Type B pancreatic cell (in vitro differentiated cells): ENCODE data around the gene LAMTOR1. TPM values are rescaled to one million over a fixed set of nuclear protein-coding genes. Genes with fewer than 3 reads are reported as not detected.
A peak's percentile ranks its signal among the peaks of the same experiment; 100 is the strongest.

Source experiments
- DNase-seq: peaks from one replicate; pipeline ENCODE4 v3.0.0; 2021; ENCODE audit warnings: mixed read lengths; ENCODE audit not compliant: unreplicated experiment; ENCODE audit errors: extremely low spot score
- H3K27ac Mint-ChIP-seq: 2 replicates; pipeline ENCODE4 v1.8.0; 2021; ENCODE audit warnings: mild to moderate bottlenecking, mixed read lengths
- H3K27me3 Mint-ChIP-seq: 2 replicates; pipeline ENCODE4 v1.8.0; 2021; ENCODE audit warnings: mixed read lengths
- H3K36me3 Mint-ChIP-seq: 2 replicates; pipeline ENCODE4 v1.8.0; 2021; ENCODE audit warnings: mixed read lengths
- H3K4me1 Mint-ChIP-seq: one replicate; pipeline ENCODE4 v1.8.0; 2021; ENCODE audit warnings: mixed read lengths; ENCODE audit not compliant: unreplicated experiment
- H3K4me3 Mint-ChIP-seq: 2 replicates; pipeline ENCODE4 v1.8.0; 2021; ENCODE audit warnings: mild to moderate bottlenecking, mixed read lengths
- H3K9me3 Mint-ChIP-seq: 2 replicates; pipeline ENCODE4 v1.8.0; 2021; ENCODE audit warnings: mixed read lengths
- CTCF ChIP-seq: fragments of 200-600 bp; sonication (generic); conservative IDR thresholded peaks from 2 replicates; pipeline ENCODE4 v1.5.0; 2021; ENCODE audit warnings: antibody characterized with exemption, mild to moderate bottlenecking
- total RNA-seq: library from RNA; stranded (reverse); gene quantifications from 2 replicates; pipeline ENCODE4 v1.2.1, GENCODE V29; 2021; ENCODE audit warnings: low replicate concordance

Gene LAMTOR1
- total RNA-seq, 1 donor from 2014 or later = 73.0 TPM

GRCh38 chr11:72075109-72075508 is 28.0 kb downstream of the LAMTOR1 start:
- Mint-ChIP-seq H3K27ac (peak overlapping the region; percentile 63), H3K27me3 (no peaks in the 10 kb centered on the region), H3K36me3 (peaks cover 12% of the 10 kb centered on the region), H3K4me3 (no peak overlapping the region), H3K4me1 (peaks cover 50% of the 10 kb centered on the region), H3K9me3 (no peaks in the 10 kb centered on the region)
- no peak for TF ChIP-seq CTCF
- DNase-seq = no peak

- Mint-ChIP-seq H3K27ac (peak overlapping the region; percentile 90), H3K4me3 (peak overlapping the region; percentile 71), H3K9me3 (no peaks in the 10 kb centered on the region), H3K27me3 (no peaks in the 10 kb centered on the region), H3K4me1 (peaks cover 54% of the 10 kb centered on the region), H3K36me3 (peaks cover 18% of the 10 kb centered on the region)
- no peak for TF ChIP-seq CTCF
- DNase-seq = no peak
Measured at GRCh38 chr11:72072348-72072747, 30.7 kb downstream of the LAMTOR1 start.

GRCh38 chr11:72070491-72070890 is 32.6 kb downstream of the LAMTOR1 start:
- Mint-ChIP-seq H3K4me1 (peaks cover 52% of the 10 kb centered on the region), H3K9me3 (no peaks in the 10 kb centered on the region), H3K27ac (peak overlapping the region; percentile 28), H3K36me3 (peaks cover 20% of the 10 kb centered on the region), H3K27me3 (no peaks in the 10 kb centered on the region), H3K4me3 (no peak overlapping the region)
- no peak for TF ChIP-seq CTCF
- DNase-seq = no peak

GRCh38 chr11:72069787-72070251 is 33.3 kb downstream of the LAMTOR1 start:
- Mint-ChIP-seq H3K4me3 (no peak overlapping the region), H3K27me3 (no peaks in the 10 kb centered on the region), H3K27ac (peak overlapping the region; percentile 28), H3K36me3 (peaks cover 20% of the 10 kb centered on the region), H3K4me1 (peaks cover 48% of the 10 kb centered on the region), H3K9me3 (no peaks in the 10 kb centered on the region)
- no peak for DNase-seq
- no peak for TF ChIP-seq CTCF

GRCh38 chr11:72069200-72069599 is 33.9 kb downstream of the LAMTOR1 start:
- no peaks in the 10 kb centered on the region for H3K9me3 Mint-ChIP-seq
- peaks cover 20% of the 10 kb centered on the region for H3K36me3 Mint-ChIP-seq
- peak overlapping the region; percentile 28 for H3K27ac Mint-ChIP-seq
- TF ChIP-seq CTCF = no peak
- no peaks in the 10 kb centered on the region for H3K27me3 Mint-ChIP-seq
- peaks cover 48% of the 10 kb centered on the region for H3K4me1 Mint-ChIP-seq
- H3K4me3 Mint-ChIP-seq = no peak overlapping the region
- DNase-seq = no peak

- no peak overlapping the region for H3K4me3 Mint-ChIP-seq
- TF ChIP-seq CTCF = no peak
- H3K27ac Mint-ChIP-seq = no peak overlapping the region
- H3K36me3 Mint-ChIP-seq = peaks cover 15% of the 10 kb centered on the region
- no peaks in the 10 kb centered on the region for H3K27me3 Mint-ChIP-seq
- no peak for DNase-seq
- H3K4me1 Mint-ChIP-seq = peaks cover 42% of the 10 kb centered on the region
- H3K9me3 Mint-ChIP-seq = no peaks in the 10 kb centered on the region
Measured at GRCh38 chr11:72067676-72068075, 35.4 kb downstream of the LAMTOR1 start.
